ENCODE results near the gene CKS2.

DNA sequence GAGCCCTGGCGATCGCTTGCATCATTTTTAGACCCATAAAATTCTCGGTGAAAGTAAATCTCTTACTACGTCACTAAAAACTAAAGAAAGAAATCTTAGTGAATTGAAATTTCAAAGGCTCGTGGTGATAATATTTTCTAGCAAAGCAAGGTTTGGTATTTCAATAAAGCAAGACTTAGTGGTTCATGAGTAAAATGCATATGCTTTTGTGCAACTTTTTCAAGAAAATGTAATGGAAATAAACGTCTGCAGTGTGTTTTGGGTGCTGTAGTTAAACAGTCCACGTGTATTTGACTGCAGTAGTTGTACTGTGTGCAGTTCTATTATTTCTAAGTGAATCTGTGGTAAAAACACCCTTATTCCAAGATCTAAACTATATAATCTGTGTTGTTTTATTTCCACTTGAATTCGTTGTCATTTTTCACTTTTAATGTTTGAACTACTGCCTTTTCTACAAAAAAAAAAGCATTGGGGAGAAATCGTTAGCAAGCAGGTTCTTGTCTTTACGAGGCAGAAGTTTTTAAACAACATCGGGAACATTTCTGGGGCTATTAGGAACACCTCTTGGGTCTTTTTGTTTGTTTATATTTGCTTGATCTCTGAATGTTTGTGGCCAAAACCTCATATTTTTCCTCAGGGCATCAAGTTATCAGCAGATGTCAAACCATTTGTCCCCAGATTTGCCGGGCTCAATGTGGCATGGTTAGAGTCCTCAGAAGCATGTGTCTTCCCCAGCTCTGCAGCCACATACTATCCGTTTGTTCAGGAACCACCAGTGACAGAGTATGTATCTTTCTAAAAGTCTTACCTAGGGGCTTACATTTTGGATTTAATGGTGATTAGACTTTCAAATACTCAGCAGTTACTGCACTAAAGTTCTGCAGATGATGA, 8.3 kb downstream of the CKS2 start:
- TF ChIP-seq, protein P1, sequence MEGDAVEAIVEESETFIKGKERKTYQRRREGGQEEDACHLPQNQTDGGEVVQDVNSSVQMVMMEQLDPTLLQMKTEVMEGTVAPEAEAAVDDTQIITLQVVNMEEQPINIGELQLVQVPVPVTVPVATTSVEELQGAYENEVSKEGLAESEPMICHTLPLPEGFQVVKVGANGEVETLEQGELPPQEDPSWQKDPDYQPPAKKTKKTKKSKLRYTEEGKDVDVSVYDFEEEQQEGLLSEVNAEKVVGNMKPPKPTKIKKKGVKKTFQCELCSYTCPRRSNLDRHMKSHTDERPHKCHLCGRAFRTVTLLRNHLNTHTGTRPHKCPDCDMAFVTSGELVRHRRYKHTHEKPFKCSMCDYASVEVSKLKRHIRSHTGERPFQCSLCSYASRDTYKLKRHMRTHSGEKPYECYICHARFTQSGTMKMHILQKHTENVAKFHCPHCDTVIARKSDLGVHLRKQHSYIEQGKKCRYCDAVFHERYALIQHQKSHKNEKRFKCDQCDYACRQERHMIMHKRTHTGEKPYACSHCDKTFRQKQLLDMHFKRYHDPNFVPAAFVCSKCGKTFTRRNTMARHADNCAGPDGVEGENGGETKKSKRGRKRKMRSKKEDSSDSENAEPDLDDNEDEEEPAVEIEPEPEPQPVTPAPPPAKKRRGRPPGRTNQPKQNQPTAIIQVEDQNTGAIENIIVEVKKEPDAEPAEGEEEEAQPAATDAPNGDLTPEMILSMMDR (IDR thresholded peaks at IDR 0.05) = no peak
- TF ChIP-seq POLR2A (IDR thresholded peaks at IDR 0.05) = no peak
